Right cardiac atrium (tissue), 5 donors: ENCODE data around the gene COPB1. TPM values are rescaled to one million over a fixed set of nuclear protein-coding genes. Genes with fewer than 3 reads are reported as not detected.

Experiments
- ATAC-seq, 2 donors: fragments of 200-7000 bp; cut with Tn5 transposase; one replicate each; pipeline versions ENCODE4 v1.8.0 to v1.9.1; 2020; ENCODE audit warnings: moderate library complexity in 2 of 2, mild to moderate bottlenecking in 1 of 2
- DNase-seq, 3 donors: peaks; one replicate each; pipeline ENCODE4 v3.0.0-alpha.2; 2020
- H3K27ac ChIP-seq: one replicate; pipeline ENCODE4 v1.5.1; 2013; ENCODE audit warnings: mild to moderate bottlenecking, low read length, control low read depth, moderate library complexity
- H3K27me3 ChIP-seq: one replicate; pipeline ENCODE4 v1.6.1; 2013; ENCODE audit not compliant: control insufficient read depth, insufficient read depth
- H3K4me1 ChIP-seq: one replicate; pipeline ENCODE4 v1.6.1; 2013; ENCODE audit warnings: low read length; ENCODE audit not compliant: control insufficient read depth, insufficient read depth
- H3K4me3 ChIP-seq: one replicate; pipeline ENCODE4 v1.5.1; 2013; ENCODE audit warnings: low read length, control low read depth
- H3K9me3 ChIP-seq: one replicate; pipeline ENCODE4 v1.6.1; 2013; ENCODE audit warnings: low read length; ENCODE audit not compliant: control insufficient read depth
- WGBS: extraction: QIAGEN DNeasy Blood & Tissue Kit; methylation state at CpG from one replicate; pipeline ENCODE4 v1.1.7; 2013; 5-methylcytosine and 5-hydroxymethylcytosine counted together
- intact Hi-C, 4 donors: fragments of 100-400 bp; cut with DNase I; formaldehyde crosslinking; loops; one replicate each; pipeline versions ENCODE4 v1.11.0 to v1.14.0; 2022 to 2023
- long read RNA-seq, 4 donors: library from polyadenylated mRNA; unstranded; transcript quantifications; one replicate each; pipeline ENCODE4 v2.0.0, GENCODE V29; 2020 to 2021
- polyA plus RNA-seq: library from polyadenylated mRNA; stranded (reverse); fragments of 200-250 nt; gene quantifications from one replicate; pipeline ENCODE4 v1.2.3, GENCODE V29; 2013
- total RNA-seq, 4 donors: library from RNA; stranded (reverse); fragmentation: NEBNext Ultra II Directional; extraction: Animal tissue kit (Norgen Biotek cat#: 25700); gene quantifications; one replicate each; pipeline ENCODE4 v1.2.1, GENCODE V29; 2021
- donor health status: healthy with polysubstance abuse.
- donor health status: DM: no; HTN: yes; CAD: no.
- donor health status: DM: no; HTN: no; CAD: no.
- donor health status: DM: no; HTN: yes; CAD: no; lungs with severe emphysema.
- donor health status: DM: yes; HTN: yes; CAD: no.

COPB1 gene
- total RNA-seq (10 to 100 TPM; 46.0 to 62.3 (median 55.3) TPM), polyA plus RNA-seq (41.7 TPM)
- long read RNA-seq, donor 1, transcript COPB1-202 (22 exons, 3,382 nt) = major isoform, 34 of 56 reads
- long read RNA-seq, donor 1, partial matches to known transcripts = 9 of 56 reads
- long read RNA-seq, donor 1, other reads (novel, unspliced or antisense) = 9 of 56 reads
- long read RNA-seq, donor 2, transcript COPB1-202 (22 exons, 3,382 nt) = major isoform, 20 of 42 reads
- long read RNA-seq, donor 2, partial matches to known transcripts = 4 of 42 reads
- long read RNA-seq, donor 2, other reads (novel, unspliced or antisense) = 14 of 42 reads
- long read RNA-seq, donor 3, transcript COPB1-202 (22 exons, 3,382 nt) = major isoform, 123 of 274 reads
- long read RNA-seq, donor 3, transcript COPB1-201 (22 exons, 3,481 nt) = minor isoform, 9 of 274 reads
- long read RNA-seq, donor 3, partial matches to known transcripts = 124 of 274 reads
- long read RNA-seq, donor 3, other reads (novel, unspliced or antisense) = 18 of 274 reads
- long read RNA-seq, donor 4, transcript COPB1-202 (22 exons, 3,382 nt) = major isoform, 32 of 54 reads
- long read RNA-seq, donor 4, partial matches to known transcripts = 2 of 54 reads
- long read RNA-seq, donor 4, other reads (novel, unspliced or antisense) = 16 of 54 reads

GRCh38 chr11:14499560-14500180 is at the start of gene COPB1:
COPB1 (minus strand) TSS chr11:14499811; CDS start chr11:14498928, 883 bp downstream.
- peak; percentile 99 for ATAC-seq
- Histone ChIP-seq H3K4me1 (no peaks in the 10 kb centered on the region), H3K27me3 (no peaks in the 10 kb centered on the region), H3K4me3 (peak within 1 kb of the TSS; percentile 90), H3K27ac (peak within 1 kb of the TSS; percentile 93), H3K9me3 (no peaks in the 10 kb centered on the region)
- peak; percentile 91 to 97 (median 95) for DNase-seq
- intact Hi-C loops = no loop called here
- under 1% methylated on average over 37 of the region's 37 CpGs for whole genome bisulfite sequencing

GRCh38 chr11:14547440-14547839 is 47.8 kb upstream of the COPB1 start:
- intact Hi-C loops = loop anchor here in 2 of 4 donors (10.0 kb wide), 1 partner anchor 97 kb away; the partner anchor contains the start of gene PDE3B (in 2 of the 2)
- H3K9me3 ChIP-seq = no peaks in the 10 kb centered on the region
- ATAC-seq (no peak), DNase-seq (no peak)
- no peaks in the 10 kb centered on the region for H3K27me3 ChIP-seq
- no peak overlapping the region for H3K4me3 ChIP-seq
- WGBS = 80% methylated on average over 2 of the region's 2 CpGs
- peaks cover 2% of the 10 kb centered on the region for H3K4me1 ChIP-seq
- H3K27ac ChIP-seq = no peak overlapping the region

- Histone ChIP-seq H3K4me1 (peaks cover 2% of the 10 kb centered on the region), H3K27me3 (no peaks in the 10 kb centered on the region), H3K4me3 (no peak overlapping the region), H3K9me3 (no peaks in the 10 kb centered on the region), H3K27ac (no peak overlapping the region)
- intact Hi-C loops = loop anchor here in 2 of 4 donors (10.0 kb wide), 1 partner anchor 98 kb away; the partner anchor contains the start of gene PDE3B (in 2 of the 2)
- no peak for DNase-seq
- ATAC-seq = no peak
These were observed 47.1 kb upstream of the COPB1 start for GRCh38 chr11:14546672-14547071.

DNA sequence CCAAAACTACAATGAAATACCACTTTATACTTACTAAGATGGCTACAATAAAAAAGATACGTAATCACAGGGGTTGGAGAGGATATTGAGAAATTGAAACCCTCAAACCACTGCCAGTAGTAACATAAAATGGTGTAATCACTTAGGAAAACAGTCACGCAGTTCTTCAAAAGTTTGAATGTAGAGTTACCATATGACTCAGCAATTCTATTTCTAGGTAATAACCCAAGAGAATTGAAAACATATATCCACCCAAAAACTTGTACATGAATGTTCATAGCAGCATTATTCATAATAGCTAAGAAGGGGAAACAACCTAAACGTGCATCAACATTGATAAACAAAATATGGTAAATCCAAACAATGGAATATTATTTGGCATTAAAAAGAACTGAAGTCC is 45.0 kb upstream of the COPB1 start:
- Histone ChIP-seq H3K27me3 (no peaks in the 10 kb centered on the region), H3K9me3 (no peaks in the 10 kb centered on the region), H3K4me1 (peaks cover 4% of the 10 kb centered on the region), H3K4me3 (no peak overlapping the region), H3K27ac (no peak overlapping the region)
- DNase-seq (no peak), ATAC-seq (no peak)
- WGBS = 66% methylated on average over 3 of the region's 3 CpGs
- intact Hi-C loops = loop anchor here in 2 of 4 donors (10.0 kb wide), 1 partner anchor 100 kb away; the partner anchor contains the start of gene PDE3B (in 2 of the 2)

GRCh38 chr11:14543260-14543659 is 43.6 kb upstream of the COPB1 start:
- peaks cover 4% of the 10 kb centered on the region for H3K4me1 ChIP-seq
- WGBS = 85% methylated on average over 1 of the region's 1 CpG
- intact Hi-C loops = loop anchor here in 2 of 4 donors (10.0 kb wide), 1 partner anchor 102 kb away; the partner anchor contains the start of gene PDE3B (in 2 of the 2)

DNA sequence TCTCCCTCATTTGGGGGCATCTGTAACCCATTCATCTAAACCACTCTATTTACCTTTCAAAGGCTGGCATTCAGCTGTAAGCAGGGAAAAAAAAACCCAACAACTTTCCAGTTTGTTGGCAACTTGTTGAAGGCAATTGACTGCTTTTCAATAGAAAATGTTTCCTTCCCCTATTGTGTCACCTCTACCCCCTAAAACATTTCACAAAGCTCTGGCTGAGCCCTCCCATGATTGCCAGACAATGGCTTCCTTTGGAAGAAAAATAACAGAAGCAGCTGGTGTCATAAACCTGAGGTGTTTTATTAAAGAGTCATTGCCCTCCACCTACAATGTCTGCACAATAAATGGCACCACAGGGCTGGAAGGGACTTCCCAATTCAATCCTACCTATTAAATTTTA is 42.7 kb upstream of the COPB1 start:
- Histone ChIP-seq H3K4me1 (peaks cover 4% of the 10 kb centered on the region), H3K27me3 (no peaks in the 10 kb centered on the region), H3K27ac (no peak overlapping the region), H3K9me3 (no peaks in the 10 kb centered on the region), H3K4me3 (no peak overlapping the region)
- no peak for DNase-seq
- intact Hi-C loops = loop anchor here in 2 of 4 donors (10.0 kb wide), 1 partner anchor 102 kb away; the partner anchor contains the start of gene PDE3B (in 2 of the 2)
- no peak for ATAC-seq

More at GRCh38 chr11:14543260-14543659, 43.6 kb upstream of the COPB1 start:
- no peaks in the 10 kb centered on the region for H3K9me3 ChIP-seq
- no peaks in the 10 kb centered on the region for H3K27me3 ChIP-seq
- ATAC-seq (no peak), DNase-seq (no peak)
- H3K4me3 ChIP-seq = no peak overlapping the region
- H3K27ac ChIP-seq = no peak overlapping the region

- peak; percentile 74 to 87 for ATAC-seq
- peaks cover 4% of the 10 kb centered on the region for H3K4me1 ChIP-seq
- peak overlapping the region; percentile 54 for H3K27ac ChIP-seq
- peak; percentile 57 to 60 (median 59) for DNase-seq
- H3K4me3 ChIP-seq = no peak overlapping the region
- H3K9me3 ChIP-seq = no peaks in the 10 kb centered on the region
- WGBS = 33% methylated on average over 6 of the region's 6 CpGs
- intact Hi-C loops = loop anchor here in 2 of 4 donors (10.0 kb wide), 1 partner anchor 103 kb away; the partner anchor contains the start of gene PDE3B (in 2 of the 2)
- no peaks in the 10 kb centered on the region for H3K27me3 ChIP-seq
These were observed 41.8 kb upstream of the COPB1 start for GRCh38 chr11:14541192-14541947.

- ATAC-seq (peak; percentile 70 to 73), DNase-seq (peak in 2 of 3 donors; percentile 38 to 52)
- WGBS = 51% methylated on average over 4 of the region's 4 CpGs
- H3K27me3 ChIP-seq = no peaks in the 10 kb centered on the region
- intact Hi-C loops = loop anchor here (5.0 to 10.0 kb wide), 3 partner anchors 105 to 532 kb away; partner anchors contain the start of genes PDE3B (in 2 of the 4) and CALCB (in 1 of the 4)
- H3K4me1 ChIP-seq = peaks cover 4% of the 10 kb centered on the region
- no peak overlapping the region for H3K4me3 ChIP-seq
- peak overlapping the region; percentile 56 for H3K27ac ChIP-seq
- H3K9me3 ChIP-seq = no peaks in the 10 kb centered on the region
These were observed 40.4 kb upstream of the COPB1 start for GRCh38 chr11:14539982-14540421.

DNA sequence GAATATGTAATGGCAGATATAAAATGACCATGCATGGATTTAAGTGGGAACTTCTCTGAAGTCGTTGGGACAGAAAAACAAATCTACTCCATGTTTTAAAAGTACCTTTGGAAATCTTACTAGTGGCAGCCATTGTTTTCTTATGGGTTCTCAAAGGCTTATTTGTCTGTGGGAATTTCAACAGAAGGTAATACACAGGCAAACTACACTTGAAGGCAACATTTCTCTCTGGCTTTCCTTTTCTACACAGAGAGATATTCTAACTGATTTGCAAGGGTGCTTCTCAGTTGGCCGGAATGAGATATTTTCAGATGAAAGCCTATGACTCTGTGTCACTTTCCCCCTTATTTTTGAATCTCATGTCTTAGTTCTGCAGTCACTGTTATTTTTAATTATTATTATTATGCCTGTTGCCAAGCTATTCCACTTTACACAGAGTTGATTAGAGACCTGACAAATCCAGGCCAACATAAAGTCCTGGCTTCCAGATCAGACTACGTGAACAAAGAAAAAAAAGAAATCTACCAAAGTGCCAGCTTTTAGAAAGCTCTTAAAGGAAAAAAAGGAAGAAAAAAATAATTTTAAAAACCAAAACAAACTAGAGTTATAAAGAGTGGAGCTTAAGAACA is 39.4 kb upstream of the COPB1 start:
- H3K4me1 ChIP-seq = peaks cover 4% of the 10 kb centered on the region
- no peaks in the 10 kb centered on the region for H3K9me3 ChIP-seq
- no peaks in the 10 kb centered on the region for H3K27me3 ChIP-seq
- intact Hi-C loops = loop anchor here (5.0 kb wide), 2 partner anchors 368 to 533 kb away; partner anchors contain the start of gene CALCB (in 1 of the 4)
- ATAC-seq (no peak), DNase-seq (no peak)
- H3K4me3 ChIP-seq = no peak overlapping the region
- 49% methylated on average over 3 of the region's 3 CpGs for WGBS
- H3K27ac ChIP-seq = no peak overlapping the region
